ENCODE measurements around the gene SUMF2. TPM values are rescaled to one million over a fixed set of nuclear protein-coding genes. Genes with fewer than 3 reads are reported as not detected.

Gene SUMF2
- total and polyA plus RNA-seq, 2 donors (not counting 3 experiments of a cell fraction or from before 2014, with no cell fraction given) = 91.3 to 110 TPM

GRCh38 chr7:56092789-56093531 is 28.9 kb downstream of the SUMF2 start, which contains the start of gene PHKG1:
Gene PHKG1, minus strand, starts transcription at chr7:56092952. Its CDS starts 4,011 bp downstream, at chr7:56088941.
- peak; percentile 88 for FAIRE-seq
- H3K9ac ChIP-seq (replicated peaks; ENCODE audit: extremely low read depth, insufficient read depth, low read length) = no peak within 1 kb of the TSS

More at GRCh38 chr7:56092789-56093531, 28.9 kb downstream of the SUMF2 start, which contains the start of gene PHKG1:
- dilution Hi-C loops (cut with MboI; ENCODE audit: extremely low pct_ligation_motif_present, low sequenced_read_pairs) (no loop called here), intact Hi-C loops (cut with micrococcal nuclease) (loop anchor here (1.0 to 2.0 kb wide), 2 partner anchors 14 to 88 kb away; no protein-coding TSS in a partner anchor)
- no peaks in the 10 kb centered on the region for H3K27me3 ChIP-seq (ENCODE audit: control insufficient read depth in 2 of 2, insufficient read depth in 2 of 2, low read length in 2 of 2)
- peak; percentile 80 for DNase-seq (ENCODE audit: low read depth, low spot score)
- CTCF ChIA-PET = interaction anchor here (0.6 to 2.8 kb wide), 18 partner anchors 8 to 812 kb away, joined by 3 to 49 read pairs (median 6); partner anchors contain the start of genes CHCHD2, NIPSNAP2 and SUMF2
- no peaks in the 10 kb centered on the region for H3K9me3 ChIP-seq (replicated peaks; ENCODE audit: control insufficient read depth, insufficient read depth, low read length)
- H3K27ac ChIP-seq (ENCODE audit: insufficient read depth, low read depth, low read length) = no peak within 1 kb of the TSS
- no peaks in the 10 kb centered on the region for H3K9me1 ChIP-seq (replicated peaks; ENCODE audit: control insufficient read depth, extremely low read depth, insufficient read depth, low read length)
- no peaks in the 10 kb centered on the region for H4K20me1 ChIP-seq (replicated peaks; ENCODE audit: control insufficient read depth, extremely low read depth, insufficient read depth, low read length)
- BruUV-seq (replicated peaks) = no TSS peak
- TF ChIP-seq MYC (IDR thresholded peaks at IDR 0.05; ENCODE audit: low read depth, low read length) = no peak
- TF ChIP-seq JUN (IDR thresholded peaks at IDR 0.05; ENCODE audit: borderline replicate concordance, insufficient read depth, insufficient read length, low read depth) = no peak
- TF ChIP-seq CTCF (IDR thresholded peaks at IDR 0.05; ENCODE audit: extremely low read depth in 1 of 2, insufficient read depth in 1 of 2, low read depth in 1 of 2, low read length in 2 of 2) = peak; percentile 36 to 74
- no peak within 1 kb of the TSS for H3K4me3 ChIP-seq (replicated peaks in 1 of 3; ENCODE audit: insufficient read depth in 1 of 3, low read depth in 1 of 3, low read length in 3 of 3)
- no peak within 1 kb of the TSS for H2AFZ ChIP-seq (ENCODE audit: low read depth, low read length)
- POLR2A ChIA-PET = interaction anchor here (0.9 to 1.1 kb wide), 2 partner anchors 13 to 128 kb away, joined by 3 to 7 read pairs; partner anchors contain the start of gene CHCHD2
- peak within 1 kb of the TSS; percentile 42 for H3K4me2 ChIP-seq (ENCODE audit: insufficient read depth, low read length)
- H3K4me1 ChIP-seq (ENCODE audit: control insufficient read depth, extremely low read depth, insufficient read depth, low read length) = peaks cover 3% of the 10 kb centered on the region
- H3K79me2 ChIP-seq (ENCODE audit: control insufficient read depth, insufficient read depth, low read length) = no peaks in the 10 kb centered on the region
- no peaks in the 10 kb centered on the region for H3K36me3 ChIP-seq (ENCODE audit: control insufficient read depth in 2 of 2, extremely low read depth in 1 of 2, insufficient read depth in 2 of 2, low read length in 2 of 2)
